Kidney (tissue), 14 donors: Measurements from ENCODE around the gene LHPP. TPM values are rescaled to one million over a fixed set of nuclear protein-coding genes. Genes with fewer than 3 reads are reported as not detected.
A peak's percentile ranks its signal among the peaks of the same experiment; 100 is the strongest.

Experiments
- DNase-seq, 5 donors: peaks; one replicate each; pipeline ENCODE4 v3.0.0-alpha.2; 2013 to 2020
- FAIRE-seq: peaks from 2 replicates; lab custom pipeline; 2012; peaks lifted over from hg19 to GRCh38; lab: Jason Lieb, UNC
- H3K27ac ChIP-seq, 2 donors: one replicate each; pipeline ENCODE4 v1.7.0; 2013; ENCODE audit warnings: low read depth in 2 of 2, low read length in 2 of 2, inconsistent platforms in 1 of 2
- H3K27me3 ChIP-seq: one replicate; pipeline ENCODE4 v1.7.1; 2013; ENCODE audit warnings: low read length, inconsistent platforms; ENCODE audit not compliant: control insufficient read depth, insufficient read depth
- H3K36me3 ChIP-seq, 3 donors: one replicate each; pipeline versions ENCODE4 v1.7.0 to v1.7.1; 2013; ENCODE audit warnings: low read length in 3 of 3, control low read depth in 1 of 3, inconsistent platforms in 1 of 3; ENCODE audit not compliant: insufficient read depth in 3 of 3, control insufficient read depth in 2 of 3
- H3K4me1 ChIP-seq, 3 donors: one replicate each; pipeline versions ENCODE4 v1.7.0 to v1.7.1; 2013; ENCODE audit warnings: low read length in 3 of 3, inconsistent platforms in 1 of 3, low read depth in 1 of 3; ENCODE audit not compliant: control insufficient read depth in 2 of 3, insufficient read depth in 2 of 3
- H3K4me3 ChIP-seq, 3 donors: one replicate each; pipeline versions ENCODE4 v1.7.0 to v1.8.1; 2013; ENCODE audit warnings: low read length in 3 of 3, control low read depth in 1 of 3, inconsistent platforms in 1 of 3
- H3K9ac ChIP-seq, 3 donors: one replicate each; pipeline versions ENCODE4 v1.7.0 to v1.7.1; 2013; ENCODE audit warnings: low read length in 3 of 3, control low read depth in 1 of 3, inconsistent platforms in 1 of 3
- H3K9me3 ChIP-seq, 3 donors: one replicate each; pipeline versions ENCODE4 v1.7.0 to v1.7.1; 2013; ENCODE audit warnings: low read length in 3 of 3, control low read depth in 1 of 3, inconsistent platforms in 1 of 3; ENCODE audit not compliant: control insufficient read depth in 2 of 3, insufficient read depth in 1 of 3
- CTCF ChIP-seq: IDR thresholded peaks from 3 replicates; pipeline ENCODE4 v1.5.1; 2012; ENCODE audit warnings: mild to moderate bottlenecking, moderate library complexity, borderline replicate concordance; ENCODE audit not compliant: insufficient read depth; ENCODE audit errors: extremely low read depth
- intact Hi-C: fragments of 100-400 bp; cut with DNase I; formaldehyde crosslinking; loops from one replicate; pipeline ENCODE4 v1.11.1; 2022
- polyA plus RNA-seq: library from polyadenylated mRNA; stranded (reverse); fragments of 350-450 nt; fragmentation: Illumina TruSeq; extraction: RNeasy Lipid Tissue Mini Kit (QIAGEN cat#74804); gene quantifications from one replicate; pipeline ENCODE4 v1.2.3, GENCODE V29; 2014; ENCODE audit warnings: low read depth, low replicate concordance; ENCODE audit not compliant: insufficient read depth
- total RNA-seq: library from RNA; stranded (reverse); fragmentation: NEBNext Ultra II Directional; extraction: Animal tissue kit (Norgen Biotek cat#: 25700); gene quantifications from one replicate; pipeline ENCODE4 v1.2.1, GENCODE V29; 2021
- donor health status: control.
- donor health status: control.
- donor health status: control.
- donor health status: control.
- donor health status: control.
- donor health status: DM: yes; HTN: yes; CAD: no.
- donor health status: Normal renal cell carcinoma (clear cell type).

LHPP gene
- total and polyA plus RNA-seq, 2 donors from 2014 or later, result 16.6 to 52.5 TPM

GRCh38 chr10:124573726-124574455, 112.3 kb downstream of the LHPP start:
- no peak for TF ChIP-seq CTCF
- intact Hi-C loops, result no loop called here
- Histone ChIP-seq H3K27ac (no peak overlapping the region), H3K9me3 (no peaks in the 10 kb centered on the region), H3K4me1 (no peaks in the 10 kb centered on the region), H3K27me3 (no peaks in the 10 kb centered on the region), H3K9ac (no peak overlapping the region), H3K4me3 (no peak overlapping the region), H3K36me3 (no peaks in the 10 kb centered on the region)
- DNase-seq (peak in 2 of 5 donors; percentile 22 to 57), FAIRE-seq (no peak)

GRCh38 chr10:124574456-124575070, 112.9 kb downstream of the LHPP start:
- Histone ChIP-seq H3K9ac (no peak overlapping the region), H3K9me3 (no peaks in the 10 kb centered on the region), H3K27me3 (no peaks in the 10 kb centered on the region), H3K4me3 (no peak overlapping the region), H3K4me1 (no peaks in the 10 kb centered on the region), H3K27ac (no peak overlapping the region), H3K36me3 (no peaks in the 10 kb centered on the region)
- FAIRE-seq (no peak), DNase-seq (peak in 2 of 5 donors; percentile 26 to 54)
- TF ChIP-seq CTCF, result no peak
- intact Hi-C loops, result no loop called here

- H3K27ac ChIP-seq, result no peak overlapping the region
- H3K4me1 ChIP-seq, result no peaks in the 10 kb centered on the region
- peak in 2 of 5 donors; percentile 22 to 53 for DNase-seq
- H3K36me3 ChIP-seq, result no peaks in the 10 kb centered on the region
- no peak overlapping the region for H3K4me3 ChIP-seq
- TF ChIP-seq CTCF, result no peak
- FAIRE-seq, result no peak
- H3K9ac ChIP-seq, result no peak overlapping the region
- no peaks in the 10 kb centered on the region for H3K27me3 ChIP-seq
- intact Hi-C loops, result no loop called here
- no peaks in the 10 kb centered on the region for H3K9me3 ChIP-seq
Observed at GRCh38 chr10:124575107-124576035, 113.7 kb downstream of the LHPP start.
